OCI-M2 (cell line): ENCODE measurements around the gene SYPL2.

ENCODE experiments used
- DNase-seq: peaks from one replicate; lab custom pipeline; 2025; ENCODE audit not compliant: unreplicated experiment; lab: John Stamatoyannopoulos, UW

Gene SYPL2

GRCh38 chr1:109513110-109513710 lies 46.9 kb downstream of the SYPL2 start:
- no peak for DNase-seq

- DNase-seq = no peak
Measured at GRCh38 chr1:109514846-109515245, 48.5 kb downstream of the SYPL2 start.

- no peak for DNase-seq
Measured at GRCh38 chr1:109516872-109517271, 50.5 kb downstream of the SYPL2 start.

- no peak for DNase-seq
Measured at GRCh38 chr1:109517337-109517736, 51.0 kb downstream of the SYPL2 start.

- DNase-seq = no peak
Measured at GRCh38 chr1:109521002-109521951, 54.9 kb downstream of the SYPL2 start.

- no peak for DNase-seq
Measured at GRCh38 chr1:109522026-109522425, 55.7 kb downstream of the SYPL2 start.

GRCh38 chr1:109523706-109524105 lies 57.4 kb downstream of the SYPL2 start:
- no peak for DNase-seq

GRCh38 chr1:109527098-109527811 lies 60.9 kb downstream of the SYPL2 start:
- no peak for DNase-seq

GRCh38 chr1:109527846-109528695 lies 61.7 kb downstream of the SYPL2 start:
- no peak for DNase-seq

GRCh38 chr1:109528712-109529111 lies 62.4 kb downstream of the SYPL2 start:
- DNase-seq = no peak

GRCh38 chr1:109529881-109530456 lies 63.6 kb downstream of the SYPL2 start:
- no peak for DNase-seq

- no peak for DNase-seq
Measured at GRCh38 chr1:109530457-109531087, 64.2 kb downstream of the SYPL2 start.

- no peak for DNase-seq
Measured at GRCh38 chr1:109531380-109531779, 65.0 kb downstream of the SYPL2 start.
